OCI-M1 (cell line): ENCODE results near the gene MICALL2.

Experiments
- DNase-seq: peaks from one replicate; lab custom pipeline; 2025; lab: John Stamatoyannopoulos, UW

MICALL2 gene

DNA sequence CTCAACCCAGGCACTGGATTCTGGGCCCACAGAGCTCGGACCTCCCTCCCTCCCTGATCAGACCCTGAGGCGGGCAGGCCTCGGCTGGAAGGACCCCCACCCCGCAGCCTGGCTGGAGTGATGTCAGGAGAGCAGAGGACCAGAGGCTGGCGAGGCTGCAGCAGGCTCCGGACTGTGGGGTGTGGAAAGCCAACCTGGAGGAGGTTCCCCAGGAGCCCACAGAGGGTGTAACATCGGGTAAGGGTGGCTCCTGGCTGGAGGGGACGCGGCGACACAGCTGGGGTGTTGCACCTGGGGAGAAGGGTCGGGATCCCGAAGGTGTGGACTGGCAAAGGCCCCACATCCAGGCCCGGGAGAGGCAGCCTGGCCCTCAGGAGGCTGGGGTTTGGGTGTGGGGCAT, 8.9 kb upstream of the MICALL2 start:
- DNase-seq = no peak

- peak; percentile 78 for DNase-seq
Observed at GRCh38 chr7:1466524-1467271, 7.4 kb upstream of the MICALL2 start.

- no peak for DNase-seq
Observed at GRCh38 chr7:1464694-1465093, 5.4 kb upstream of the MICALL2 start.

GRCh38 chr7:1463676-1464223, 4.5 kb upstream of the MICALL2 start:
- no peak for DNase-seq

DNA sequence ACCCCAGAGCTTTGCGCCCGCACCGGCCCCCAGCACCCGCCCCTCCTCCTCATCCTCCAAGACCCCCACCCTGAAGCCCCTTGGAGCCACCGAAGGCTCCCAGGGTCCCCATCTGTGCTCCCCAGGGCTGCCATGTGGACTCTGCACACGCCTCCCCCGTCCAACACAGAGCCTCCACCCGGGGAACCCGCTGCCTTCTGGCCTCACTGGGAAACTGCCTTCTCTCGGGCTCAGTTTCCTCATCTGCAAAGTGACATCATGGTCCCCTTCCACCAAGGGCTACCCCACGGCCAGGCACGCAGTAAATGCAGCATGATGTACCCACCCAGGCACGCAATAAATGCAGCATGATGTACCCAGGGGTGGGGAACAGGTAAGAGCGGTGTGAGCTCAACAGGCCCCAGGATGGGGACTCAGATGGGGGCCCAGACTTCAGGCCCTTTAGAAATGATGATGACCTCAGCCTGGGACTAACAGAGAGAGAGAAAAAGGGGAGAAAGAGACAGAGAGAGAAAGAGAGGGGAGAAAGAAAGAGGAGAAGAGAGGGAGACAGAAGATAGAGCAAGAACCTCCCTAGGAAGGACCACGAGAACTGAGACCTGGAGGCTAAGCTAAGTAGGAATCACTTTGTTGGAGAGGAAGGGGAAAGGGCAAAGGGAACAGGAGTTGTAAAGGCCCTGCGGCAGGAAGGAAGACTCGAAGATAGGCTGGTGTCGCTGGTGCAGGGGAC, 2.5 kb upstream of the MICALL2 start:
- peak; percentile 60 for DNase-seq

- DNase-seq = peak; percentile 96
Observed at GRCh38 chr7:1460821-1461645, 1.8 kb upstream of the MICALL2 start.

DNA sequence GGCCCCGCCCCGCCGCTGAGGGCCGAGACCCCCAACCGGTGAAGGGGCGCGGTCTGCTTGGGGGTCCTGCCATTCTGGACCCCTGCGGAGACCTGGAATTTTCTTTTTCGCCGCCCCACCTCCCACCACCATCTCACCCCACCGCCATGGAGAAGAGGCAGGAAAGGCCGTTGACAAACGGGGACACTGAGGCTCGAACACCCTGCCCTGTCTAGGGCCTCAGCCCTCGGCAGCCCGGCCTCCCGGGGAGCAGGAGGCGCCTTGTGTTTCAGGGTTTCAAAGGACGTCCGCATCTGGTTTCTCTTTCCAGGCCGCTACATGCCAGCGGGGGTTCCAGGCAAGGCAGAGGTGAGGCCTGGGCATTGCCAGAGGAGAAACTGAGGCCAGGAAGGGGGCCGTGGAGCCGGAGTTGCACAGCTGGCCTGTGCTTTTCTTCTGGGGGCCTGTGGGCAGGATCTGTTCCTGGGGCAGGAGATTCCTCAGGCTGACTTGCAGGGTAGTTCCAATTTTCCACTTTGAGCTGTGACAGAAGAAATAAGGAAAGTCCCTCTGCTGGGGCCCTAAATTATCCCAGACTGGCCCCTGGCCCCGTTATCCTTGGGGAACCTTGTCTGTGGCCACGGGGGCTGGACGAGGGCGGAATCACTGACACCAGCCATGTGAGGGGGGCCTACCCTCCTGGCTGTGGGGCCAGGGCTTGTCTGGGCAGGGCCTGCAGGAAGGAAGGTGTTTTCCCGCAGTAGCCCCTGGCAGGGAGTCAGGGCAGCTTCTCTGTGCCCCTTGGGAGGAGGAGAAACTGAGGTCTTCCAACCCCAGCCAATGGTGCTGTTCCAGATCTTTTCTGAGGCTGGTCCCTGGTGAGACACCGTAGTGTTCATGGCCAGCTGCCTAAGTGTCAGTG, 900 bp upstream of the MICALL2 start:
- peak; percentile 67 for DNase-seq

DNA sequence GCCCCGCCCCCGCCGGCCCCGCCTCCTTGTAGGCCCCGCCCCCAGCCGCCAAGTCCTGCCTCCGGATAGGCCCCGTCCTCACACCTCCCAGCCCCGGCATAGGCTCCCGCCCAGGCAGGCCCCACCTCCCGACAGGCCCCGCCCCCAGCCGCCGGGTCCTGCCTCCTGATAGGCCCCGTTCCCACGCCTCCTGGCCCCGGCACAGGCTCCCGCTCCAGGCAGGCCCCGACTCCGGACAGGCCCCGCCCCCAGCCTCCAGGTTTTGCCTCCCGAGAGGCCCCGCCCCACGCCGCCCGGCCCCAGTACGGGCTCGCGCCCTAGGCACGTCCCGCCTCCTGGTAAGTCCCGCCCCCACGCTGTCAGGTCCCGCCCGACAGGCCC, 232 bp upstream of the MICALL2 start:
- peak; percentile 98 for DNase-seq

DNA sequence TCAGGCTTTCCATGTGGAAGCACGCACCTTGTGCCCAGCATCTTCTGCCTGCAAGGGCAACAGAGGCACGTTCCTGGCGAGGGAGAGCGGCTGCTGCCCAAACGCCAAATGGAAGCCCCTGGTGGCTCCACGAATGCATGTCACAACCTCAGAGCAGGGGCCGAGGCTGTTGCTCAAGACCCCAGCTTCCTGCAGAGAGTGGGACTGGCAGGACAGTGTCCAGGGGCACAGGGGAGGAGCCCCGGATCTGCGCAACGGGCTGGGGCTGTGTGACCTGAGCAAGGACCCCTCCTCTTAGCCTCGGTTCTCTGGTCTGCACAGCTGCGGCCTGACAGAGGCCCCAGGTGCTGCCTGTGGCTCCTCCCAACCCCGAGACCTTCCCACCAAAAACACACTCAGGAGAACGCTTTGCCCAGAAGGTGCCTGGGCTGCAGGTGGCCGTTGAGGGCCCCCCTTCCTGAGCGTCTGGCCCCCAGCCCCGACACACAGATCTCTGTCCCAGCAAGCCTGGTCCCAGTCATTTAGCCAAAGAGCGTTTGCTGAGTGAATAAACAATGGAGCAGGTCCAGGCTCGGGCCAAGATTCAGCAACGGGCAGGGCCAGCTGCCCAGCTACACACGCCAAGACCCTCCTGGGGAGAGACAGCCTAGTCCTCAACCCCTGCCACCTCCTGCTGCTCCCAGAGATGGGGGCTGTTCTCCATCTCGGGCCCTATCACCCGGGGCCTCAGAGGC, 1.2 kb downstream of the MICALL2 start:
- DNase-seq = peak; percentile 0

GRCh38 chr7:1457059-1457948, 2.0 kb downstream of the MICALL2 start:
- DNase-seq = peak; percentile 1

GRCh38 chr7:1455955-1456354, 3.3 kb downstream of the MICALL2 start:
- DNase-seq = no peak

- no peak for DNase-seq
Observed at GRCh38 chr7:1455241-1455939, 3.9 kb downstream of the MICALL2 start.

DNA sequence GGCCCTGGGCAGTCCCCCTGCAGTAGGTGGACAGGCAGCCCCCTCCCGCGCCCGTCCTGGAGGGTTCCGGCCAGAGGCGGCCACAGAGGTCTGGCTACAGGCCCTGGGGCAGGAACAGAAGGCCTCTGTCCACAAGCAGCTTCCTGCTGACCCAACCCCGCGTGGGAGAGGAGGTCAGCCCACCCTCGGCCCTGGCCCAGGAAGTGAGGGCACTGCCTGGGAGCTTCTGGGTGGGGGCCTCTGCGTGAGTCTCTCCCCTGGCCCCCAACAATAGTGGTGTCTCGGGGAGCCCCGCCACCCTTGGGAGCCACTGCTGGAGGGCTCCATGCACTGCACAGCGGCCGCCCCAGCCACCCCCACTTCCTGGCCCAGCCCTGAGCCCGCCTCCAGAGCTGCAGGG, 4.7 kb downstream of the MICALL2 start:
- no peak for DNase-seq

- DNase-seq = no peak
Observed at GRCh38 chr7:1452205-1452604, 7.1 kb downstream of the MICALL2 start.

GRCh38 chr7:1450987-1451386, 8.3 kb downstream of the MICALL2 start:
- no peak for DNase-seq

- DNase-seq = no peak
Observed at GRCh38 chr7:1450431-1450830, 8.8 kb downstream of the MICALL2 start.

GRCh38 chr7:1449951-1450350, 9.3 kb downstream of the MICALL2 start:
- no peak for DNase-seq

- no peak for DNase-seq
Observed at GRCh38 chr7:1449501-1449900, 9.8 kb downstream of the MICALL2 start.

DNA sequence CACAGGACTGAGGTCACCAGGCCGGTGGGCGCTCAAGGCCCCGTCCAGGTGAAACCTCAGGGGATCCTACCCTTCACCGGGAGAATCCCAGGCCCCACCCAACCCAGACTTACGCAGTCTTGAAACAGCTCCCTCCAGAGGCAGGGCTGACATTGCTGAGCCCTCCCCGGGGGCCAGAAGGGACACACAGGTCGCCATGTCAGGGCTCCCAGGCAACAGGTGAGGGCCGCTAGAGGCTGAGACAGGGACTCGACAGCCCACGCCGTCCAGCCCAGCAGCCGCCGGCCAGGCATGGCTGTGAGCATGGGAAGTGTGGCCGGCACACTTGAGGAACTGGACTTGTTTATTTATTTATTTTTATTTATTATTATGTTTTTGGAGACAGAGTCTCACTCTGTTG, 10.3 kb downstream of the MICALL2 start:
- no peak for DNase-seq
